ENCODE measurements around the gene ZBTB46.

- TF ChIP-seq CTCF (IDR thresholded peaks at IDR 0.05; ENCODE audit: low read depth, low read length, missing input control), result no peak
- no peak for TF ChIP-seq ZBTB33 (IDR thresholded peaks at IDR 0.05)
- no peak for TF ChIP-seq RXRA (IDR thresholded peaks at IDR 0.05)
- TF ChIP-seq REST (IDR thresholded peaks at IDR 0.05), result no peak
- TF ChIP-seq RAD21 (IDR thresholded peaks at IDR 0.05), result no peak
- TF ChIP-seq TAF1 (conservative IDR thresholded peaks at IDR 0.05), result no peak
- no peak for TF ChIP-seq FOXA1 (IDR thresholded peaks at IDR 0.05)
- TF ChIP-seq YY1 (IDR thresholded peaks at IDR 0.05), result no peak
- no peak for TF ChIP-seq SP1 (IDR thresholded peaks at IDR 0.05)
Observed at GRCh38 chr20:63833776-63834490, 2.9 kb upstream of the ZBTB46 start.
